Stimulated activated CD4-positive, alpha-beta T cell treated with anti-CD3 and anti-CD28 coated beads, TNF-alpha, amount 100 ng/mL, for 4 hours (primary cell): ENCODE measurements around the gene TPRA1.
A peak's percentile ranks its signal among the peaks of the same experiment; 100 is the strongest.

Experiments
- DNase-seq, 3 experiments: peaks; one replicate each; pipeline ENCODE4 v3.0.0-alpha.2; 2020; ENCODE audit warnings: low read depth in 3 of 3

TPRA1 gene

GRCh38 chr3:127590593-127591465, at the start of gene TPRA1:
Gene TPRA1 (minus strand): TSS chr3:127590733. CDS start chr3:127580146, 10,587 bp downstream.
- peak; percentile 54 to 62 (median 60) for DNase-seq

DNA sequence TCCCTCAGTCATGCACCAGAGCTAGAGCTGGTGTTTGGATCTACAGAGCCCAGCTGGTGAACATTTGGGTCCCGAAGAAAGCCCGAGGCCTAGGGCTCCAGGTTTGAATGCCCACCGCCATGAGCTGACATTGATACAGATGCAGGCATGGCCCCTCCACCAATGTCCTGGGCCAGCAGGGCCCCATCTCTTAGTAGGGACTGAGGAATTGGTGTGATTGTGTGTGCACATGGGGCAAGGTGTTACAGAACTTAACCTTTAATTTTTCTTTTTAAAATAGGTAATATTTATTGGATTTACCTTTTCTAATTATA, 49.5 kb upstream of the TPRA1 start:
- DNase-seq, result no peak

DNA sequence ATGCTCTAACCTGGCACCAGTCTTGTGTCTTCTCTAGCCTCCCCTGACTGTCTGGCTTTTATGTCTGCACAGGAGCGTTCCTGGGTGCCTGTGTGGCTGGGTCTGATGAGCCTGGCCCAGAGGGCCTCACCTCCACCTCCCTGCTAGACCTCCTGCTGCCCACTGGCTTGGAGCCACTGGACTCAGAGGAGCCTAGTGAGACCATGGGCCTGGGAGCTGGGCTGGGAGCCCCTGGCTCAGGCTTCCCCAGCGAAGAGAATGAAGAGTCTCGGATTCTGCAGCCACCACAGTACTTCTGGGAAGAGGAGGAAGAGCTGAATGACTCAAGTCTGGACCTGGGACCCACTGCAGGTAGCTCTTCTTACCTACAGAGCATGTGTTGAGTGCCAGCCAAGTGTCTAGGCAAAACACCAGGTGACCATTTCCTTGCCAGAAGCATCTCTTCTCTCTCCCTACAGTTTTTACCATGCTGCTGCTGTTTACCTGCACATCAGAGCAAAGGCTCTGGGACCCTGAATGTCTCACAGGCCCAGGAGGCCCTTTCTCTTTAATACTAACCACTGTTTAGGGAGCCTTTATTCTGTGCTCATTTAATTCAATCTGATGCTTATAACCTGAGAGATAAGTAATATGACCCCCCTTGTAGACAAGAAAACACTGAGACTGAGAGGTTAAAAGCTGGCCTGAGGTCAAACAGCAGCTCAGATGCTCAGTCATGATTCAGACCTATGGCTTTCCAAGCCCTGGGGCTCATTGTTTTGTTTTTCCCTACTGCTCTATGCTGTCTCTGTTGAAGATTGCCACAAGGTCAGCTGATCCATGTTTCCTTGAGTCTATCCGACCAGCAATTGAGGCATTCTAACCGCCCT, 48.9 kb upstream of the TPRA1 start:
- no peak for DNase-seq

DNA sequence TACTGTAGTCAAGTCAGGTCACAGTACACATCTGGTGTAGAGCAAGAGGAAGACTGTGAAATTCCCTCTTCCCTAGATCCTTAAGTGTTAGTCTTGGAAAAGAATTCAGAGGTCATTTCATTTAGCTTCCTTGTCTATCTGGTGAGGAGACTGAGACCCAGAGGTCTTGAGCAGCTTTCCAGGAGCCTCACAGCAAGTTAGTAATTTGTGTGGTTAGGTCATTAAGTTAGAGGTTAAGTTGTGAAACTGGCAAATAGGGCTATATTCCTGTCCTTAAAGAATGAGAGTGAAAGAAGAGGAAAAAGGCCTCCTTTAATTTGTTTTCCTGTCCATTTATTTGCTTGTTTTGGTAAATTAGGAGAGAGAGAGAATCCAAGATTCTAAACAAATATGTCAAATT, 47.4 kb upstream of the TPRA1 start:
- no peak for DNase-seq

DNA sequence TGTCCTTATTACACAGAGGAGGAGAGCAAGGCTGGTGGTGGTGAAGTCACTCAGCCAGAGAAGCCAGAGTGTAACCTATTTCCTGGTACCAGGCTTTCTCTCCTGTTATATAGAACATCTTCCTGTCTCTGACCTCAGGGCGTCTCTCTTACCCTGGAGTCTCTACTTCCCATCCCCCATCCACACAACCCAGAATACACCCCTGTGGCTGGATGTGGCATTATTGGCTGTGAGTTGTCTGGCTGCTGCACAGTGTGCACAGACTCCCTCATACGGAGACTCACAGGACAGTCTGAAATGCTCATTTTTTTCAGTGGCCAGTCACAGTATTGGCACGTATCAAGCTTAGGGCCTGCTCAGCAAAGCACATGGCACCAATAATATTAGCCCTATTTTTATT, 47.0 kb upstream of the TPRA1 start:
- DNase-seq, result no peak

GRCh38 chr3:127634653-127635052, 44.1 kb upstream of the TPRA1 start:
- DNase-seq, result no peak

- no peak for DNase-seq
Measured at GRCh38 chr3:127632035-127632820, 41.7 kb upstream of the TPRA1 start.

- DNase-seq, result no peak
Measured at GRCh38 chr3:127630811-127631714, 40.5 kb upstream of the TPRA1 start.

DNA sequence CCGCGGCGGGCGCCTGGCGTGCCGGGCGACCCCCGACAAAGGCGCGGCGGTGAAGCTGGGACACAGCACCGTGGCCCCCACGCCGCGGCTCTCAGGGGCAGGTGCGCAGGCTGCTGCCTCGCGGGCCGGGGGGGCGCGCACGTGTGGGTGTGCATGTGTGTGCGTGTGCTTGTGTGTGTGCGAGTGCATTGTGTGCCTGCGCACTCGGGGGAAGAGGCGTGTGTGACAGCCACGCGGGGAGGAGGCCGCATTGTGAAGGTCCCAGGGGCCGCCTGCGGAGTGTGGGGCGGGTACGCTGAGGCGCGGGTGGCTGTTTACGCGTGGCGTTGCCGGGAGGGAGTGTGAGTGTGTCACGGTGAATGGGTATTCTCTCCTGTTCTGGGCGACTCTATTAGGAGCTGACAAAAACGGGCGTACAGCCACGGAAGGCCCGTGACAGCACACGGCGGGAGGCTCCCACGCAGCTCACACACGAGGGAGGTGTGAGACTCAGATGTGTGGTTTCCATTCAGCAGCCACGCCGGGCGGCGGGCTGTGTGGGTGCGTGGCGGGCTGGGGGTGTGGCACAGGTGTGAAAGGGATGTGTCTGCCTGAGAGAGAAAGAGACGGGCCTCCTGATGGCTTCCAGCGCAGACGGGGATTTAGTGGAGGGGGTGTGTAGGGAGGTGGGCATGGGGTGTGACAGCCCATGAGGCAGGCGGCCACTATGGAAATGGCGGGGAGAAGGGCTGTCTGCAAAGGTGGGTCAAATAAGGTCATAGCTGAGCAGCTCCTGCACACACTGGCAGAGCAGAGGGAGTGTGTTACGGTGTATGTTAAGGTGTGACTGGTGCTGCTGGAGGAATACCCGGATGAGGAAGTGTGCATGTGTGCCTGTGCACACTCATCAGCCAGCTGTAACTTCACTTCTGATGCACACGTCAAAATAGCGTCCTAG, 39.2 kb upstream of the TPRA1 start:
- DNase-seq, result peak; percentile 15 to 72 (median 58)

DNA sequence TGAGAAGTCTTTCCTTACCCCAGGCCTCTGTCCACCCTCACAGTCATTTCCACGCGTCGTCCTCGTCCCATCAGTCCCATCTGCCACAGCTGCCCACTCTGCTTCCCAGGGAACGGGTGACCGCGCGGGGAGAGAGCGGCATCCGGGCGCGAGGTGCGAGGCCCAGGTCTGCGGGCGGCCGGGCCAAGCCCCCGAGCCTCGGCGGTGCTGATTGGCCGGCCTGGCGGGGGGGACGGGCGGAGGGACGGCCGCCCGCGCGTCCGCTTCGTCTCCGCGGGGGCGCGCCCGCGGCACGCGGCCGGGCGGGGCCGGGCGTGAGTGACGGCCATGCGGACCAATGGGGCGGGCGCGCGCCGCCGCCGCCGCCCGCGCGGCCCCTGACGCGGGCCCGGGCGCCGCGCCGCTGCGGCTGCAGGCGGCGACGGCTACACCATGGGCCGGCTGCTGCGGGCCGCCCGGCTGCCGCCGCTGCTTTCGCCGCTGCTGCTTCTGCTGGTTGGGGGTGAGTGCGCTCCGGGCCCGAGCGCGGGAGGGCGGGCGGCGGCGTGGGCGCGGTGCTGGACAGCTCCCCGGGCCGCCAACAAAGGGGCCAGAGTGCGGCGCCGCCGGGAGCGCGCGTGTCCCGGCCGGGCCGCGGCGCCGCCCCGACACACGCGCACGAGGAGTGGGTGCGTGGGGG, 38.4 kb upstream of the TPRA1 start, which contains the start of gene PODXL2:
Gene PODXL2 (plus strand): TSS at position 398 of the 679 bp plus-strand sequence. CDS start 35 bp downstream, at position 433.
- DNase-seq, result peak; percentile 12 to 25 (median 12)

- no peak for DNase-seq
Measured at GRCh38 chr3:127628426-127628787, 37.9 kb upstream of the TPRA1 start.

DNA sequence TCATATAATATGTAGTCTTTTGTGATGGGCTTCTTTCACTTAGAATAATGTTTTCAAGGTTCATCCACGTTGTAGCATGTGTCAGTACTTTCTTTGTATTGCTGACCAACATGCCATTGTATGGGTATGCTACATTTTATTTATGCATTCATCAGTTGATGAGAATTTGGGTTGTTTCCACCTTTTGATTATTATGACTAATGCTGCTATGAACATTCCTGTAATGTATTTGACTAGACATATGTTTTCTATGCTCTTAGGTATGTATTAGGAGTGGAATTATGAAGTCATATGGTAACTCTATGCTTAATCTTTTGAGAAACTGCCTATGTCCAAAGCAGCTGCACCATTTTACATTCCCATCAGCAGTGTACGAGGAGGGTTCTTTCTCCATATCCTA, 35.3 kb upstream of the TPRA1 start:
- no peak for DNase-seq

DNA sequence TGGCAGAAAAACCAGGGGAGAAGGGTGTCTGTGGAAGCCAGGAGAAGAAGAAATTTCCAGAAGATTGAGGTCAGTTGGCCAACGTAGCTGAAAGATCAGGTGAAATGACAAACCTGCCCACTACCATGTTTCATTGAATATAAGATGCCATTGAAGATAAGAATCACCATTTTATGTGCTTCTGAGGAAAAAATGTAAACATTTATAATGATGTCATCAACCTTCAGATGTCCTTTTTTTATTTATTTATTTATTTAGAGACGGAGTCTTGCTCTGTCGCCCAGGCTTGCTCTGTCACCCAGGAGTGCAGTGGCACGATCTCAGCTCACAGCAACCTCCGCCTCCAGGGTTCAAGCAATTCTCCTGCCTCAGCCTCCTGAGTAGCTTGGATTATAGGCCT, 33.5 kb upstream of the TPRA1 start:
- DNase-seq, result no peak

- no peak for DNase-seq
Measured at GRCh38 chr3:127622772-127623576, 32.4 kb upstream of the TPRA1 start.

GRCh38 chr3:127622031-127622430, 31.5 kb upstream of the TPRA1 start:
- DNase-seq, result no peak

DNA sequence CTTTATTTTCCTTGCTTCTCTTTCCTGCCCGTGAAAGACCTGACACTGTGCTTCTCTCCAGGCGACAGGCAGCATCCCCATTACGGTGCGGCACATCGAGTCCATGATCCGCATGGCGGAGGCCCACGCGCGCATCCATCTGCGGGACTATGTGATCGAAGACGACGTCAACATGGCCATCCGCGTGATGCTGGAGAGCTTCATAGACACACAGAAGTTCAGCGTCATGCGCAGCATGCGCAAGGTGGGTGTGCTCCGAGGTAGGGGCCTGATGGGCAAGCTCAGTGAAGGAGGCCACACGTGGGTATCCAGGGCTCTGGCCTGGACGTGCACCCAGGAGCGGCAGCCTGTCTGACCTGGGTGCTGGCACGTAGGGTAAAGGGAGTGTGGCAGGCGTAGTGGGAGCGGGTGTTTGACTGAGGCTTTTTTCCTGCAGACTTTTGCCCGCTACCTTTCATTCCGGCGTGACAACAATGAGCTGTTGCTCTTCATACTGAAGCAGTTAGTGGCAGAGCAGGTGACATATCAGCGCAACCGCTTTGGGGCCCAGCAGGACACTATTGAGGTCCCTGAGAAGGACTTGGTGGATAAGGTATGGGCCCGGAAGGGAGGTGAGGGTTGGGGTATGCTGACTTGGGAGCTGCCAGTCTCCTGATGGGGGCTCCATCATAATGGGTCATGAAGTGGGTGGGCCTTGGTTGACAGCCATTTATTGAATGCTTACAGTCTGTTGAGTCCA, 30.3 kb upstream of the TPRA1 start:
- no peak for DNase-seq

DNA sequence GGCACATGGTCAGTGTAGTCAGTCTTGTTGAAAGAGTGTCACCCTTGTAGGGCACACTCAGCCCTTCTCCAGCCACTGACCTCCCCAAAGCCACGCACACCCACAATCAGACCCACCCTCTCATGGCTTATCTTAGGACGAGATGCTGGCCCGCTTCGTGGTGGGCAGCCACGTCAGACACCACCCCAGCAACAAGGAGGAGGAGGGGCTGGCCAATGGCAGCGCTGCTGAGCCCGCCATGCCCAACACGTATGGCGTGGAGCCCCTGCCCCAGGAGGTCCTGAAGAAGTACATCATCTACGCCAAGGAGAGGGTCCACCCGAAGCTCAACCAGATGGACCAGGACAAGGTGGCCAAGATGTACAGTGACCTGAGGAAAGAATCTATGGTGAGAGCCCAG, 28.4 kb upstream of the TPRA1 start:
- no peak for DNase-seq
